MM.1S (cell line): ENCODE data around the gene VSTM5.

Experiments
- DNase-seq: peaks from one replicate; pipeline ENCODE4 v3.0.0-alpha.2; 2015
- H2AFZ ChIP-seq: fragments of 300-600 bp; sonication (generic); 2 replicates; pipeline ENCODE4 v1.6.0; 2016; ENCODE audit warnings: antibody characterized with exemption, low read length
- H3F3A ChIP-seq: fragments of 300-600 bp; sonication (generic); 2 replicates; pipeline ENCODE4 v1.6.1; 2016; ENCODE audit warnings: mild to moderate bottlenecking, antibody characterized with exemption, low read length, moderate library complexity, mixed read lengths; ENCODE audit not compliant: insufficient read depth
- H3K27ac ChIP-seq: fragments of 300-600 bp; sonication (generic); 2 replicates; pipeline ENCODE4 v1.5.1; 2016; ENCODE audit warnings: mild to moderate bottlenecking, low read length
- H3K27me3 ChIP-seq: fragments of 300-600 bp; sonication (generic); replicated peaks from 2 replicates; pipeline ENCODE4 v1.6.0; 2016; ENCODE audit warnings: low read length; ENCODE audit not compliant: insufficient read depth
- H3K36me3 ChIP-seq: fragments of 300-600 bp; sonication (generic); replicated peaks from 2 replicates; pipeline ENCODE4 v1.6.1; 2016; ENCODE audit warnings: mild to moderate bottlenecking, low read length, mixed read lengths; ENCODE audit not compliant: insufficient read depth
- H3K4me1 ChIP-seq: fragments of 300-600 bp; sonication (generic); 2 replicates; pipeline ENCODE4 v1.6.1; 2016; ENCODE audit warnings: low read length, mixed read lengths
- H3K4me2 ChIP-seq: fragments of 300-600 bp; sonication (generic); 2 replicates; pipeline ENCODE4 v1.6.0; 2016; ENCODE audit warnings: low read depth, low read length
- H3K4me3 ChIP-seq: fragments of 300-600 bp; sonication (generic); 2 replicates; pipeline ENCODE4 v1.5.1; 2016; ENCODE audit warnings: low read length, mixed read lengths
- H3K79me2 ChIP-seq: fragments of 300-600 bp; sonication (generic); 2 replicates; pipeline ENCODE4 v1.6.1; 2016; ENCODE audit warnings: mixed run types, low read length, mixed read lengths
- H3K9ac ChIP-seq: fragments of 300-600 bp; sonication (generic); 2 replicates; pipeline ENCODE4 v1.6.1; 2016; ENCODE audit warnings: low read length, mixed read lengths
- H3K9me2 ChIP-seq: fragments of 300-600 bp; sonication (generic); replicated peaks from 2 replicates; pipeline ENCODE4 v1.6.1; 2016; ENCODE audit warnings: mild to moderate bottlenecking, low read length, mixed read lengths; ENCODE audit not compliant: insufficient read depth
- H3K9me3 ChIP-seq: fragments of 300-600 bp; sonication (generic); replicated peaks from 2 replicates; pipeline ENCODE4 v1.6.1; 2016; ENCODE audit warnings: mild to moderate bottlenecking, low read length, mixed read lengths; ENCODE audit not compliant: insufficient read depth
- H4K20me1 ChIP-seq: fragments of 300-600 bp; sonication (generic); 2 replicates; pipeline ENCODE4 v1.6.1; 2016; ENCODE audit warnings: mild to moderate bottlenecking, low read length, moderate library complexity, mixed read lengths; ENCODE audit not compliant: insufficient read depth
- EZH2 ChIP-seq: fragments of 300-600 bp; sonication (generic); optimal IDR thresholded peaks from 2 replicates; pipeline ENCODE3; 2017; ENCODE audit warnings: low read depth, mild to moderate bottlenecking, antibody characterized with exemption, low read length, mixed read lengths
- EZH2phosphoT487 ChIP-seq: fragments of 300-600 bp; sonication (generic); IDR thresholded peaks from 2 replicates; pipeline ENCODE4 v1.6.1; 2018; ENCODE audit warnings: antibody characterized with exemption, low read length
- TF ChIP-seq, protein P1 (sequence below): fragments of 300-600 bp; sonication (generic); IDR thresholded peaks from 2 replicates; pipeline ENCODE4 v1.5.1; 2016; ENCODE audit warnings: antibody characterized with exemption, low read length, mixed read lengths

VSTM5 gene

DNA sequence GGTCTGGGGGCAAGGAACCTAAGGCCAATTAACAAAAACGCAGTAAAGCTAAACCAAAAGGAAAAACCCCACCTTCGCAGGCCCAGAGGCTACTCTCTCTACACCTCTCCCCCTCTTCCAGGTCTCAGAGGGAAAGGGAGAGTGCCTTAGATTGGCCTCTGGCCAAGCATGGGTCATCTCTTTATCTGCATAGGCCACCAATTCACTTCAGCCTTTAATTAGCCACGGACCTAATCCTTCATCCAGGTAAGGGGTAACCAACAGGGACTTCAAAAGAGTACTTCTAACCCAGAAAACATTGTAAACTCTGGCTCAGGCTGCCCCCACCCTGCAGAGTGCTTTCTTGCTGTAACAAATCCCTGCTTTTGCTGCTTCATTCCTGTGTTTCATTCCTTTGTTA is 9.4 kb downstream of the VSTM5 start:
- Histone ChIP-seq H3K9me2 (no peaks in the 10 kb centered on the region), H3K36me3 (no peaks in the 10 kb centered on the region)
- TF ChIP-seq, protein P1, sequence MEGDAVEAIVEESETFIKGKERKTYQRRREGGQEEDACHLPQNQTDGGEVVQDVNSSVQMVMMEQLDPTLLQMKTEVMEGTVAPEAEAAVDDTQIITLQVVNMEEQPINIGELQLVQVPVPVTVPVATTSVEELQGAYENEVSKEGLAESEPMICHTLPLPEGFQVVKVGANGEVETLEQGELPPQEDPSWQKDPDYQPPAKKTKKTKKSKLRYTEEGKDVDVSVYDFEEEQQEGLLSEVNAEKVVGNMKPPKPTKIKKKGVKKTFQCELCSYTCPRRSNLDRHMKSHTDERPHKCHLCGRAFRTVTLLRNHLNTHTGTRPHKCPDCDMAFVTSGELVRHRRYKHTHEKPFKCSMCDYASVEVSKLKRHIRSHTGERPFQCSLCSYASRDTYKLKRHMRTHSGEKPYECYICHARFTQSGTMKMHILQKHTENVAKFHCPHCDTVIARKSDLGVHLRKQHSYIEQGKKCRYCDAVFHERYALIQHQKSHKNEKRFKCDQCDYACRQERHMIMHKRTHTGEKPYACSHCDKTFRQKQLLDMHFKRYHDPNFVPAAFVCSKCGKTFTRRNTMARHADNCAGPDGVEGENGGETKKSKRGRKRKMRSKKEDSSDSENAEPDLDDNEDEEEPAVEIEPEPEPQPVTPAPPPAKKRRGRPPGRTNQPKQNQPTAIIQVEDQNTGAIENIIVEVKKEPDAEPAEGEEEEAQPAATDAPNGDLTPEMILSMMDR: no peak
- TF ChIP-seq EZH2 (no peak), EZH2phosphoT487 (no peak)

DNA sequence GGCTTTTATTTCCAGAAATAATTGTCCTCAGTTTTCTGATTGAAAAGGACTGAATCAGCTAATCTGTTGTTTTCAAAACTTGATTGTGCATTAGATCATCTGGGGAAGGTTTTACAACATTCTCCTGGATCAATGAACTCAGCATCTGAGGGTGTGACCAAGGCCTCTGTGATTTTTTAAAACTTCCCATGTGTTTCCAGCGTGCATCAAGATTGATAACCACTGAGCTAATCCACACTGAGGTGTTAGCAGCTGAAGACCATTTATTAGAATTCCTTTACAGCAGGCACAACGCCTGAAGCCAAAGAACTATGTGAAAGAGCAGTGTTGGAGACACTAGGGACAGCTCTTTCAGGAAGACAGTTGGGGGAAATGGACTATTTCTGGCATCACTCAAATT is 10.2 kb downstream of the VSTM5 start:
- TF ChIP-seq, protein P1: no peak
- TF ChIP-seq EZH2: no peak

More for the DNA sequence above, 9.4 kb downstream of the VSTM5 start:
- H4K20me1 ChIP-seq: no peaks in the 10 kb centered on the region
- no peaks in the 10 kb centered on the region for H3F3A ChIP-seq
- H3K27ac ChIP-seq: no peak overlapping the region
- H3K4me3 ChIP-seq: no peak overlapping the region
- no peaks in the 10 kb centered on the region for H3K27me3 ChIP-seq
- H3K4me2 ChIP-seq: no peak overlapping the region
- no peak overlapping the region for H3K9ac ChIP-seq
- DNase-seq: no peak
- H3K79me2 ChIP-seq: no peaks in the 10 kb centered on the region
- no peak overlapping the region for H2AFZ ChIP-seq
- no peaks in the 10 kb centered on the region for H3K4me1 ChIP-seq
- no peaks in the 10 kb centered on the region for H3K9me3 ChIP-seq

DNA sequence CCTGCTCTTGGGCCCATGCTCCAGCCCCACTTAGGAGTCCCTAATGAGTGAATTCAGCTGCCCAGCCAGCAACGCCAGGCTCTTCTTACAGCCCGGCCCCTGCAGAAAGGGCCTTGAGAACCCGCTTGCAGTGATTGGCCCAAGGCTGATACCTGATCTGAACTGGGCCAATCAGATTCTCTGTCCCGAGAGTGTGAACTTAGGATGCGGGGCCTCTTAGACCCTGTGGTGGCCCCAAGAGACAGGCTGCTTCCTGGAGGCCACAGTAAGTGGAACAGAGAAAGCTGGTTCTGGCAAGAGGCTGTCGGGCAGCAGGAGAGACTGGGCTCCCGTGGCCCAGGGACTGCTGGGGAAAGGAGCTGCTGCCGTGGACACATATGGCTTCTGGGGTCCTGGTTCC is 11.5 kb downstream of the VSTM5 start:
- H3K9ac ChIP-seq: no peak overlapping the region
- H3K36me3 ChIP-seq: no peaks in the 10 kb centered on the region
- H3K79me2 ChIP-seq: no peaks in the 10 kb centered on the region
- TF ChIP-seq, protein P1: no peak
- TF ChIP-seq EZH2phosphoT487: no peak
- no peak for TF ChIP-seq EZH2
- H4K20me1 ChIP-seq: no peaks in the 10 kb centered on the region
- no peaks in the 10 kb centered on the region for H3F3A ChIP-seq
- H3K4me3 ChIP-seq: no peak overlapping the region
- no peaks in the 10 kb centered on the region for H3K9me3 ChIP-seq
- H2AFZ ChIP-seq: no peak overlapping the region
- no peak overlapping the region for H3K27ac ChIP-seq
- no peaks in the 10 kb centered on the region for H3K27me3 ChIP-seq
- H3K4me2 ChIP-seq: no peak overlapping the region
- DNase-seq: no peak
- no peaks in the 10 kb centered on the region for H3K4me1 ChIP-seq
- H3K9me2 ChIP-seq: no peaks in the 10 kb centered on the region

More for the DNA sequence above, 10.2 kb downstream of the VSTM5 start:
- H3K27me3 ChIP-seq: no peaks in the 10 kb centered on the region
- no peaks in the 10 kb centered on the region for H3K4me1 ChIP-seq
- H3K36me3 ChIP-seq: no peaks in the 10 kb centered on the region
- no peaks in the 10 kb centered on the region for H3K9me2 ChIP-seq
- H3K4me3 ChIP-seq: no peak overlapping the region
- H3K79me2 ChIP-seq: no peaks in the 10 kb centered on the region
- H3K27ac ChIP-seq: no peak overlapping the region
- no peak overlapping the region for H3K9ac ChIP-seq
- no peaks in the 10 kb centered on the region for H3F3A ChIP-seq
- H3K4me2 ChIP-seq: no peak overlapping the region
- H2AFZ ChIP-seq: no peak overlapping the region
- no peaks in the 10 kb centered on the region for H3K9me3 ChIP-seq
- no peak for DNase-seq
- H4K20me1 ChIP-seq: no peaks in the 10 kb centered on the region
